Ishikawa (cell line): ENCODE results near the gene DNAL1.

Experiments
- CREB1 ChIP-seq: IDR thresholded peaks from 2 replicates; pipeline ENCODE4 v1.6.1; 2012; ENCODE audit warnings: low read depth
- EGR1 ChIP-seq: IDR thresholded peaks from 2 replicates; pipeline ENCODE4 v1.6.1; 2012
- EP300 ChIP-seq: IDR thresholded peaks from 2 replicates; pipeline ENCODE4 v1.6.1; 2012; ENCODE audit warnings: borderline replicate concordance
- FOXM1 ChIP-seq: IDR thresholded peaks from 2 replicates; pipeline ENCODE4 v1.6.1; 2012; ENCODE audit warnings: low read depth, borderline replicate concordance
- MAX ChIP-seq: IDR thresholded peaks from 2 replicates; pipeline ENCODE4 v1.6.1; 2012
- RAD21 ChIP-seq: IDR thresholded peaks from 2 replicates; pipeline ENCODE4 v1.6.1; 2012; ENCODE audit warnings: low read depth
- TAF1 ChIP-seq: IDR thresholded peaks from 2 replicates; pipeline ENCODE4 v1.6.1; 2012; ENCODE audit warnings: low read depth, mild to moderate bottlenecking
- USF1 ChIP-seq: IDR thresholded peaks from 2 replicates; pipeline ENCODE4 v1.6.1; 2012
- YY1 ChIP-seq: IDR thresholded peaks from 2 replicates; pipeline ENCODE4 v1.6.1; 2012; ENCODE audit warnings: low read depth
- TF ChIP-seq, protein P1 (sequence below): IDR thresholded peaks from 2 replicates; pipeline ENCODE4 v1.6.1; 2012; ENCODE audit warnings: low read depth, mild to moderate bottlenecking

GRCh38 chr14:73630009-73630780 is 14.6 kb upstream of the DNAL1 start:
- TF ChIP-seq, protein P1, sequence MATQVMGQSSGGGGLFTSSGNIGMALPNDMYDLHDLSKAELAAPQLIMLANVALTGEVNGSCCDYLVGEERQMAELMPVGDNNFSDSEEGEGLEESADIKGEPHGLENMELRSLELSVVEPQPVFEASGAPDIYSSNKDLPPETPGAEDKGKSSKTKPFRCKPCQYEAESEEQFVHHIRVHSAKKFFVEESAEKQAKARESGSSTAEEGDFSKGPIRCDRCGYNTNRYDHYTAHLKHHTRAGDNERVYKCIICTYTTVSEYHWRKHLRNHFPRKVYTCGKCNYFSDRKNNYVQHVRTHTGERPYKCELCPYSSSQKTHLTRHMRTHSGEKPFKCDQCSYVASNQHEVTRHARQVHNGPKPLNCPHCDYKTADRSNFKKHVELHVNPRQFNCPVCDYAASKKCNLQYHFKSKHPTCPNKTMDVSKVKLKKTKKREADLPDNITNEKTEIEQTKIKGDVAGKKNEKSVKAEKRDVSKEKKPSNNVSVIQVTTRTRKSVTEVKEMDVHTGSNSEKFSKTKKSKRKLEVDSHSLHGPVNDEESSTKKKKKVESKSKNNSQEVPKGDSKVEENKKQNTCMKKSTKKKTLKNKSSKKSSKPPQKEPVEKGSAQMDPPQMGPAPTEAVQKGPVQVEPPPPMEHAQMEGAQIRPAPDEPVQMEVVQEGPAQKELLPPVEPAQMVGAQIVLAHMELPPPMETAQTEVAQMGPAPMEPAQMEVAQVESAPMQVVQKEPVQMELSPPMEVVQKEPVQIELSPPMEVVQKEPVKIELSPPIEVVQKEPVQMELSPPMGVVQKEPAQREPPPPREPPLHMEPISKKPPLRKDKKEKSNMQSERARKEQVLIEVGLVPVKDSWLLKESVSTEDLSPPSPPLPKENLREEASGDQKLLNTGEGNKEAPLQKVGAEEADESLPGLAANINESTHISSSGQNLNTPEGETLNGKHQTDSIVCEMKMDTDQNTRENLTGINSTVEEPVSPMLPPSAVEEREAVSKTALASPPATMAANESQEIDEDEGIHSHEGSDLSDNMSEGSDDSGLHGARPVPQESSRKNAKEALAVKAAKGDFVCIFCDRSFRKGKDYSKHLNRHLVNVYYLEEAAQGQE = no peak
- TF ChIP-seq YY1 = no peak
- no peak for TF ChIP-seq EP300
- no peak for TF ChIP-seq RAD21
- no peak for TF ChIP-seq FOXM1
- no peak for TF ChIP-seq MAX
- TF ChIP-seq USF1 = no peak
- TF ChIP-seq EGR1 = no peak
- TF ChIP-seq TAF1 = no peak
- TF ChIP-seq CREB1 = no peak
